ENCODE measurements around the gene ARHGAP32.
"Not testable (repeated sequence)": the region's sequence is repeated elsewhere in the genome, so short reads cannot be mapped to it uniquely, and the experiment has no call there.

Gene ARHGAP32

GRCh38 chr11:128927683-128928336, 264.3 kb downstream of the ARHGAP32 start:
- DNase-seq: no peak

- no peak for DNase-seq
Measured at GRCh38 chr11:128927108-128927461, 265.0 kb downstream of the ARHGAP32 start.

- no peak for DNase-seq
Measured at GRCh38 chr11:128926437-128927107, 265.6 kb downstream of the ARHGAP32 start.

GRCh38 chr11:128926000-128926399, 266.1 kb downstream of the ARHGAP32 start:
- no peak for DNase-seq

- DNase-seq: no peak
Measured at GRCh38 chr11:128925250-128925600, 266.9 kb downstream of the ARHGAP32 start.

- no peak for DNase-seq
Measured at GRCh38 chr11:128924510-128925249, 267.4 kb downstream of the ARHGAP32 start.

GRCh38 chr11:128924104-128924503, 268.0 kb downstream of the ARHGAP32 start:
- DNase-seq: no peak

- no peak for DNase-seq
Measured at GRCh38 chr11:128921793-128922192, 270.3 kb downstream of the ARHGAP32 start.

GRCh38 chr11:128920666-128921065, 271.5 kb downstream of the ARHGAP32 start:
- DNase-seq: no peak

GRCh38 chr11:128919635-128920034, 272.5 kb downstream of the ARHGAP32 start:
- not testable (repeated sequence) for DNase-seq

GRCh38 chr11:128919216-128919615, 272.9 kb downstream of the ARHGAP32 start:
- no peak for DNase-seq

- no peak for DNase-seq
Measured at GRCh38 chr11:128917144-128917724, 274.9 kb downstream of the ARHGAP32 start.

GRCh38 chr11:128916681-128917080, 275.4 kb downstream of the ARHGAP32 start:
- no peak for DNase-seq

GRCh38 chr11:128916037-128916572, 276.0 kb downstream of the ARHGAP32 start:
- DNase-seq: no peak

- no peak for DNase-seq
Measured at GRCh38 chr11:128915149-128915521, 277.0 kb downstream of the ARHGAP32 start.
